NB4 (cell line): Measurements from ENCODE around the gene ZNF148.

Experiments used
- POLR2A ChIP-seq: IDR thresholded peaks from 2 replicates; pipeline ENCODE4 v1.6.1; 2011; ENCODE audit warnings: mild to moderate bottlenecking; ENCODE audit not compliant: insufficient read length; ENCODE audit errors: extremely low read depth
- TF ChIP-seq, protein P1 (sequence below): IDR thresholded peaks from one replicate; pipeline ENCODE4 v1.5.1; 2012; ENCODE audit warnings: low read depth, low read length

DNA sequence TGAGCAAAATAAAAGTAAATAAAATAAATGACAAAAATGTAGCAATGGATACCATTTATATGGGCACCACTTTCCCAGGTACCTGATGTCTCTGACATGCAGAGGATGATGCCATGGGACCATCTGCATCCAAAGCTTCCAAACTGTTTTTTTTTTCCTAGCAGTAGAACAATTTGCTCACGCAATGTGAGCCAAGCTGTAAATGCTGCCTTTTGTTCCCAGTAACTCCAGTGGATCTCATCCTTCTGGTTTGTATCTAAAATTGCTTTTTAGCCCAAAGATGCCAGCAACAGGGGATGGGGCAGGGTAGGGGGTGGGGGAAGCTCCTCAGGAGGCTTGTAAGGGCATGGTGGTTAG lies 195.3 kb downstream of the ZNF148 start:
- TF ChIP-seq, protein P1, sequence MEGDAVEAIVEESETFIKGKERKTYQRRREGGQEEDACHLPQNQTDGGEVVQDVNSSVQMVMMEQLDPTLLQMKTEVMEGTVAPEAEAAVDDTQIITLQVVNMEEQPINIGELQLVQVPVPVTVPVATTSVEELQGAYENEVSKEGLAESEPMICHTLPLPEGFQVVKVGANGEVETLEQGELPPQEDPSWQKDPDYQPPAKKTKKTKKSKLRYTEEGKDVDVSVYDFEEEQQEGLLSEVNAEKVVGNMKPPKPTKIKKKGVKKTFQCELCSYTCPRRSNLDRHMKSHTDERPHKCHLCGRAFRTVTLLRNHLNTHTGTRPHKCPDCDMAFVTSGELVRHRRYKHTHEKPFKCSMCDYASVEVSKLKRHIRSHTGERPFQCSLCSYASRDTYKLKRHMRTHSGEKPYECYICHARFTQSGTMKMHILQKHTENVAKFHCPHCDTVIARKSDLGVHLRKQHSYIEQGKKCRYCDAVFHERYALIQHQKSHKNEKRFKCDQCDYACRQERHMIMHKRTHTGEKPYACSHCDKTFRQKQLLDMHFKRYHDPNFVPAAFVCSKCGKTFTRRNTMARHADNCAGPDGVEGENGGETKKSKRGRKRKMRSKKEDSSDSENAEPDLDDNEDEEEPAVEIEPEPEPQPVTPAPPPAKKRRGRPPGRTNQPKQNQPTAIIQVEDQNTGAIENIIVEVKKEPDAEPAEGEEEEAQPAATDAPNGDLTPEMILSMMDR: no peak
- TF ChIP-seq POLR2A: no peak
